Measurements from ENCODE around the gene GJD2. TPM values are rescaled to one million over a fixed set of nuclear protein-coding genes. Genes with fewer than 3 reads are reported as not detected.

The GJD2 gene
- total RNA-seq, 2 experiments from 2014 or later: not detected

DNA sequence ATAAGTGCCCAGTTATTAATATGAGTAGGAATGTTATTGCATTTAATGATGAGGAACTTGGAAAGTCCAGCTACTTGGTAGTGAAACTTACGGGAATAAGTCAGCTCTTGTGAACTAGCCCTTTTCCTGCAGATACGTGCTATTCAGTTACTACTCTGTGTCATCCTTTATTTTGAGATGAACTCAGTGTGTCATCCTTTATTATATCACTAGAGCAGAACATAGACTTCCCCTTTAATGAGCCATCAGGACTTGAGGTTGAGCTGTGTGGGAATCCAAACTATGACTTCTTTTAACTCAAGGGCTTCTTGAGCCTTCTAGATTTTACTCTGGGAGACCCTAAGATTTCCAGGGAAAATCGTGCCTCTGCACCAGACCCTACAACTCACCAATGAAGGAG, 36.9 kb upstream of the GJD2 start:
- no peak for ATAC-seq
- H3K4me3 Mint-ChIP-seq: no peak overlapping the region
- H3K27me3 Mint-ChIP-seq (ENCODE audit: low read depth): peaks cover 36% of the 10 kb centered on the region
- DNase-seq: no peak
- CTCF ChIA-PET: no interaction called here
- no peaks in the 10 kb centered on the region for H3K9me3 Mint-ChIP-seq (ENCODE audit: insufficient read depth)
- no peak overlapping the region for H3K27ac Mint-ChIP-seq
- no peaks in the 10 kb centered on the region for H3K36me3 Mint-ChIP-seq (ENCODE audit: low read depth)
- POLR2A ChIA-PET: no interaction called here
- H3K4me1 Mint-ChIP-seq (ENCODE audit: low read depth): no peaks in the 10 kb centered on the region

DNA sequence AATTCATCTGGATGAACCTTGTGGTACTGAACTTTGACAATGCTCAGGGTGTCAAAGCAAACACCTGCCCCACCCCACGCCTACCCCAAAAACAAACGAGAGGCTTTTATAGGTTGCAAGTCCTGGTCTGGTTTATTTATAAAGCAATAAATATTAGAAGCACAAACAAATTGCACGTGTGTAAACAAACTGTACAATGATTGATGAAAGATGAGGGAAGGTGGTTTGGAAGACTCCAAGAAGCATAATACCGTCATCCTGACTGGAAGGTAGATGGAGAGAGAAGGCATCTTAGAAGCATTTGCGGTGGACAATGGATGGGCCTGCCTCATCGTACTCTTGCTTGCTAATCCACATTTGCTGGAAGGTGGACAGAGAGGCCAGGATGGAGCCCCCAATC, 35.3 kb upstream of the GJD2 start:
- peaks cover 31% of the 10 kb centered on the region for H3K27me3 Mint-ChIP-seq (ENCODE audit: low read depth)
- no peak overlapping the region for H3K27ac Mint-ChIP-seq
- no peaks in the 10 kb centered on the region for H3K9me3 Mint-ChIP-seq (ENCODE audit: insufficient read depth)
- H3K4me1 Mint-ChIP-seq (ENCODE audit: low read depth): no peaks in the 10 kb centered on the region
- DNase-seq (no peak), ATAC-seq (no peak)
- no peak overlapping the region for H3K4me3 Mint-ChIP-seq
- H3K36me3 Mint-ChIP-seq (ENCODE audit: low read depth): no peaks in the 10 kb centered on the region
- ChIA-PET CTCF (no interaction called here), POLR2A (no interaction called here)

DNA sequence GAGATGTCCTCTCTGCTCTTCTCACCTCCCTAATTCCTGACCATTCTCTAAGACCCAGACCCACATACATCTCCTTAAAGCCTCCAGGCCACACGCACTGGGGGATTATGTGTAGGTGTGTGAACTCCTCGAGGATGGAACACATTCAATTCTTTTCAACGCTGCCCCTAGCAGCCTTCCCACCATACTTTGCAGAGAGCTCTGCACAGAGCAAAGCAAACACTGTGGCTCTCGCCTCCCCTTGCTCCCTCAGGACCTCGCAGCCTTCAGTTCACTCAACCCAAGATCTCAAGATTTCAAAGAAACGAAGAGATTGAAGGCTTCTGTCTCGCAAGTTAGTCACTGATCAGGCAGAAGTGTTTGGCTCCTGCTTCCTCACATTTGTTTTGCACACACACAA, 34.5 kb upstream of the GJD2 start:
- no peak overlapping the region for H3K4me3 Mint-ChIP-seq
- ATAC-seq: no peak
- no peak for DNase-seq
- no peak overlapping the region for H3K27ac Mint-ChIP-seq
- H3K4me1 Mint-ChIP-seq (ENCODE audit: low read depth): no peaks in the 10 kb centered on the region
- POLR2A ChIA-PET: no interaction called here
- no peaks in the 10 kb centered on the region for H3K36me3 Mint-ChIP-seq (ENCODE audit: low read depth)
- peaks cover 23% of the 10 kb centered on the region for H3K27me3 Mint-ChIP-seq (ENCODE audit: low read depth)
- CTCF ChIA-PET: no interaction called here
- no peaks in the 10 kb centered on the region for H3K9me3 Mint-ChIP-seq (ENCODE audit: insufficient read depth)

DNA sequence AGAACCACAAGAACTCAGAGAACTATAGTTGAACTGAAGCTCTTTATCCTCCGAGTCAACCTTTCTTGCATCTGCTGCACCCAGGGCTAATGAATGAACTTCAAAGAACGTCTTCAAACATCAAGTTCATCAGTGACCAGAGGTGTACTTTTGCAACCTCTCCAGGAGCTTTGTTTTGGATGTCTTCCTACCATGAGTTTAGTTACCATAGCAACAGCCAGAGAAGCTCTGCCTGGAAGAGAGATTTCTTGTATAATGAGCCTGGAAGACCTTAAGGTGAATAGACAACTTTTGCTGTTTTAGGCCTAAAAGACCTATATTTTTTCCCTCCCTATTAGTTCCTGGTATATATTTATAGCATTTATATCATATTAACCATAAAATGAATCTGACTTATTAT, 31.4 kb upstream of the GJD2 start:
- POLR2A ChIA-PET: no interaction called here
- H3K4me3 Mint-ChIP-seq: no peak overlapping the region
- peaks cover 15% of the 10 kb centered on the region for H3K27me3 Mint-ChIP-seq (ENCODE audit: low read depth)
- ATAC-seq (no peak), DNase-seq (no peak)
- CTCF ChIA-PET: no interaction called here
- H3K36me3 Mint-ChIP-seq (ENCODE audit: low read depth): no peaks in the 10 kb centered on the region
- no peaks in the 10 kb centered on the region for H3K9me3 Mint-ChIP-seq (ENCODE audit: insufficient read depth)
- H3K4me1 Mint-ChIP-seq (ENCODE audit: low read depth): no peaks in the 10 kb centered on the region
- no peak overlapping the region for H3K27ac Mint-ChIP-seq

DNA sequence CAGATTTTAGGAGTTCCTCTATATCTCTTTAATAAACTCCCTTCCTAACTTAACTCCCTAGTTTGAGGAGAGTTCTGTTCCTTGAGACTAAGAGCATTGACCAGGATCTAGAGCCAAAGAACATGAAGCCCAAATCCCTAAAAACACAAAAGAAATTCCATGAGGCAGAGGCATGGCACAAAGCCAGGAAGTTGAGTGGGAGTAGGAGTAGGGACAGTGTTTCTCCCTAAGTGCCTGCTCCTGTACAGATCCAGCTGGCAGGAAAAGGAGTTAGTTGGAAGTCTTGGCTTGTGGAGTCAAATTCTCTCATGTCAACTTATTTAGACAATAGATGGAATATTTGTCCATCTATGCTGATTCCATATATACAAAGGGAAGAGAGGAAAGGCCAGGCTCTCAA, 29.2 kb upstream of the GJD2 start:
- ATAC-seq (no peak), DNase-seq (no peak)
- Mint-ChIP-seq H3K9me3 (ENCODE audit: insufficient read depth) (peaks cover 7% of the 10 kb centered on the region), H3K27me3 (ENCODE audit: low read depth) (peaks cover 14% of the 10 kb centered on the region), H3K4me1 (ENCODE audit: low read depth) (no peaks in the 10 kb centered on the region), H3K27ac (no peak overlapping the region), H3K4me3 (no peak overlapping the region), H3K36me3 (ENCODE audit: low read depth) (no peaks in the 10 kb centered on the region)
- ChIA-PET CTCF (no interaction called here), POLR2A (no interaction called here)

DNA sequence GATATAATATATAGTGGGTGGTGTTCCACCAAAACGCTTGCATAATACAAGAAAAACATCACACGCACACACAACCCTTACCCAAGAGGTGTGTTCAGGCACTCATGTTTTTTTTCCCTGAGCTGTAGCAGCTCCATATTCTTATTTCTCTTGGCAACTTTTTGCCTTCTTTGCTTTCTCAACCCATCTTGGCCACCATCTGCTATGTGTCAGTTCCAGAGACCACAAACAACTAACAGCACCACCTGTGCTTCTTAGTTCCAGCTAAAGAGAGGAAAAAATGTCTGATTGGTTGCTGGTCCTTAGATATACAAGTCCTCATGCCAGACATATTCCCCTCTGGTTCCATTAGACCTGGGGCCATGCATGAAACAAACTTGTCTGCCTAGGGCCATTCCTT, 28.6 kb upstream of the GJD2 start:
- DNase-seq (no peak), ATAC-seq (no peak)
- Mint-ChIP-seq H3K36me3 (ENCODE audit: low read depth) (no peaks in the 10 kb centered on the region), H3K27me3 (ENCODE audit: low read depth) (peaks cover 14% of the 10 kb centered on the region), H3K27ac (no peak overlapping the region), H3K9me3 (ENCODE audit: insufficient read depth) (peaks cover 7% of the 10 kb centered on the region), H3K4me1 (ENCODE audit: low read depth) (no peaks in the 10 kb centered on the region), H3K4me3 (no peak overlapping the region)
- POLR2A ChIA-PET: no interaction called here
- CTCF ChIA-PET: no interaction called here

DNA sequence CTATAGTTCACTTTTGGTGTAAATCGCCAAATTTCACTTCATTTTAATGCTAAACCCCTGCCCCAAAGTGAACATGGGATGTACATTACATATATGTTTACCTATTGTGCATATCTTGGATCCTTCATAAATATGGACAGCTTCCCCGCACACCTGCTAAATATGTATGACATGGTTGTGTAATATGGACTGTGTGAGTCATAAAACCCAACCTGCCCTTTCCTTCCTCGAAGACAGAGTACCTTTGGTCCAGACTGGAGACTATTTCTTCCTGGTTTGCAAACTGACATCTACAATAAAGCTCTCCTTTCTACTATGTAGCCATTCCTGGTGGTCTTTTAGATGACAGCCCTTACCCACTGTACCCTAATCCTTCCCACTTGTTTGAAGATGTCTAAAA, 28.1 kb upstream of the GJD2 start:
- ATAC-seq (no peak), DNase-seq (no peak)
- no peaks in the 10 kb centered on the region for H3K36me3 Mint-ChIP-seq (ENCODE audit: low read depth)
- H3K4me1 Mint-ChIP-seq (ENCODE audit: low read depth): no peaks in the 10 kb centered on the region
- H3K9me3 Mint-ChIP-seq (ENCODE audit: insufficient read depth): peaks cover 7% of the 10 kb centered on the region
- ChIA-PET POLR2A (no interaction called here), CTCF (no interaction called here)
- H3K4me3 Mint-ChIP-seq: no peak overlapping the region
- H3K27ac Mint-ChIP-seq: no peak overlapping the region
- H3K27me3 Mint-ChIP-seq (ENCODE audit: low read depth): peaks cover 14% of the 10 kb centered on the region

DNA sequence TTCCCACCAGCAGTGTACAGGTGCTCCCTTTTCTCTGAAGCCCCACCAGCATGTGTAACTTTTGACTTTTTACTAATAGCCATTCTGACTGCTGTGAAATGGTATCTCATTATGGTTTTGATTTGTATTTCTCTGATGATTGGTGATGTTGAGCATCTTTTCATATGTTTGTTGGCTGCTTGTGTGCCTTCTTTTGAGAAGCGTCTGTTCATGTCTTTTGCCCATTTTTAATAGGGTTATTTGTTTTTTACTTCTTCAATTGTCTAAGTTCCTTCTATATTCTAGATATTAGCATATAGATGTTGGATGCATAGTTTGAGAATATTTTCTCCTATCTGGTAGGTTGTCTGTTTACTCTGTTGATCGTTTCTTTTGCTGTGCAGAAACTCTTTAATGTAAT, 25.9 kb upstream of the GJD2 start:
- DNase-seq: no peak
- no peak for ATAC-seq
- Mint-ChIP-seq H3K4me1 (ENCODE audit: low read depth) (no peaks in the 10 kb centered on the region), H3K9me3 (ENCODE audit: insufficient read depth) (peaks cover 7% of the 10 kb centered on the region), H3K36me3 (ENCODE audit: low read depth) (no peaks in the 10 kb centered on the region), H3K27me3 (ENCODE audit: low read depth) (peaks cover 15% of the 10 kb centered on the region), H3K27ac (no peak overlapping the region), H3K4me3 (no peak overlapping the region)
- POLR2A ChIA-PET: no interaction called here
- CTCF ChIA-PET: no interaction called here

DNA sequence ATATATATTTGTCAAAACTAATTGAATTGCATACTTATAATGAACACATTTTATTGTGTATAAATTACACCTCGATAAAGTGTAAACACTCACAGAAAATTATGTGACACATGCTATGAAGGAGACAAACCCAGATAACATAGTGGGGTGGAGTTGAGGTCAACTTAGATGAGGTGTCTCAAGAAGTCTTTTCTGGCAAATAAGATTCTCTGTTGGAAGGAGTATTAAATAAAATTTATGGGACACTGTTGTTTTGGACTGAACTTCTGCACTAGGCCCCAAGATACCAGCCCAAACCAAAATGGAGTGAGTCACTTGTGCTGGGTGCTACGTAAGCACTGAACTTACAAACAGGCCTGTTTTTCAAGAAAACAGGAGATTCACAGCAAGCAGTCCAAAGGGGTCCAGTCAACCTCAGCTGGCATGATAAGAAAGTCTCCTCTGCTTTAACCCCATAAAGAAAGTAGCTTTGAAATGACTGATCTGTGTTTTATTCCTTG, 21.9 kb upstream of the GJD2 start:
- ChIA-PET POLR2A (interaction anchor here (0.6 kb wide), 1 partner anchor 640 kb away, joined by 3 read pairs; no protein-coding TSS in a partner anchor), CTCF (no interaction called here)
- H3K4me3 Mint-ChIP-seq: no peak overlapping the region
- no peak overlapping the region for H3K27ac Mint-ChIP-seq
- H3K9me3 Mint-ChIP-seq (ENCODE audit: insufficient read depth): peaks cover 7% of the 10 kb centered on the region
- no peaks in the 10 kb centered on the region for H3K36me3 Mint-ChIP-seq (ENCODE audit: low read depth)
- ATAC-seq (no peak), DNase-seq (no peak)
- H3K27me3 Mint-ChIP-seq (ENCODE audit: low read depth): peaks cover 17% of the 10 kb centered on the region
- H3K4me1 Mint-ChIP-seq (ENCODE audit: low read depth): no peaks in the 10 kb centered on the region

DNA sequence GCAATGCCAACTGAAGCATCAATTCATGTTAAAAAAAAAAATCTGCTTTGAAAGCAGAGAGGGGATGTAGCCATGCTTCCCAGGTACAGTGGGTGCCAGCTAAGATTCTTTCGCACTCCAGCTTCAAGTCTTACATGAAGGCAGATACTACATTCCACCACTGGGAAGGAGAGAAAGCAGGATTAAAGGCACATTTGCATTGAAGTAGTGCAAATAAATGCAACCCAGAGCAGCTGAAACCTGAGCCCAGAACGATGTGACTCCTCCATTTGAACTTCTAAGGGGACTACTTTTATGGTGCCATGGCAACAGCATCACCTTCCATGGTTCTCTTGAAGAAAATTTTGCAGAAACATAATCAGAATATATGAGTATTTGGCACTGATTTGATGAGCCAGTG, 19.1 kb upstream of the GJD2 start:
- Mint-ChIP-seq H3K27me3 (ENCODE audit: low read depth) (peaks cover 7% of the 10 kb centered on the region), H3K36me3 (ENCODE audit: low read depth) (no peaks in the 10 kb centered on the region), H3K4me3 (no peak overlapping the region), H3K27ac (no peak overlapping the region), H3K4me1 (ENCODE audit: low read depth) (no peaks in the 10 kb centered on the region), H3K9me3 (ENCODE audit: insufficient read depth) (no peaks in the 10 kb centered on the region)
- CTCF ChIA-PET: interaction anchor here (0.7 kb wide), 1 partner anchor 275 kb away, joined by 3 read pairs; no protein-coding TSS in a partner anchor
- no peak for ATAC-seq
- no peak for DNase-seq
- POLR2A ChIA-PET: no interaction called here

DNA sequence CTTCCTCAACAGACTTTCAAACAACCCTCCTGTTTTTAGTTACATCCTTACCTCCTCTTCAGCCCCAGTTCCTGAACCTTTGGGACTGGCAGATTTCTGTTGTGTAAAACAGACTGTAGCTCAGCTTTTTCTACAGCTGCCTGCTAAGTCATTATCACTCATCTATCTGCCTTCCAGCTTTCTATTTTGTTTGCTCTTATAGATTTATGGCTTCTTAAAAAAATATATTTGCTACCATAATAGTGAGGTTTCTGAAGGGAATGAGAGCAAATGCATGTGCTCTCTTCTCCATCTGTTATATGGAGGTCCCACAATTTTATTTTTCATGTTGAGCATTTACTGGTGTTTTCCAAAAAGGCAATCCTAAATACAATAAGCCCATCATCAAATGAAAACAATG, 18.2 kb upstream of the GJD2 start:
- ATAC-seq: no peak
- no peak for DNase-seq
- CTCF ChIA-PET: interaction anchor here (0.7 kb wide), 1 partner anchor 274 kb away, joined by 3 read pairs; no protein-coding TSS in a partner anchor
- Mint-ChIP-seq H3K4me3 (no peak overlapping the region), H3K36me3 (ENCODE audit: low read depth) (no peaks in the 10 kb centered on the region), H3K27ac (no peak overlapping the region), H3K27me3 (ENCODE audit: low read depth) (peaks cover 7% of the 10 kb centered on the region), H3K4me1 (ENCODE audit: low read depth) (no peaks in the 10 kb centered on the region), H3K9me3 (ENCODE audit: insufficient read depth) (no peaks in the 10 kb centered on the region)
- POLR2A ChIA-PET: no interaction called here

DNA sequence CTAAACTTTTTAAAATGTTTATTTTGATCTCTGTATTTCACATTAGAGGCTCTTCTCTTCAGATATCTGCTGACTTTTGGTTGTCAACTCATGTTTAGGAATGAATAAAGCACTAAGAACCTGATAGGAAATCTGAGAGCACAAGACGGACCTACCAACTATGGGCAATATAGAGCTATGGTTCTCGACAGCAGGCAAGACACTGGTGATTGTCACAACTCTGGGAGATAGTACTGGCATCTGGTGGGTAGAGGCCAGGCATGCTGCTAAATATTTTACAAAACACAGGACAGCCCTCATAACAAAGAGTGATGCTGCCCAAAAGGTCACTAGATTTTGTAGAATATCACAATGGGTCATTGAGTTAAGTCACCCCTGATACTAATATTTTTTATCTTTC, 17.5 kb upstream of the GJD2 start:
- Mint-ChIP-seq H3K4me3 (no peak overlapping the region), H3K27me3 (ENCODE audit: low read depth) (peaks cover 7% of the 10 kb centered on the region), H3K36me3 (ENCODE audit: low read depth) (no peaks in the 10 kb centered on the region), H3K4me1 (ENCODE audit: low read depth) (no peaks in the 10 kb centered on the region), H3K9me3 (ENCODE audit: insufficient read depth) (no peaks in the 10 kb centered on the region), H3K27ac (no peak overlapping the region)
- no peak for ATAC-seq
- ChIA-PET POLR2A (no interaction called here), CTCF (no interaction called here)
- DNase-seq: no peak

DNA sequence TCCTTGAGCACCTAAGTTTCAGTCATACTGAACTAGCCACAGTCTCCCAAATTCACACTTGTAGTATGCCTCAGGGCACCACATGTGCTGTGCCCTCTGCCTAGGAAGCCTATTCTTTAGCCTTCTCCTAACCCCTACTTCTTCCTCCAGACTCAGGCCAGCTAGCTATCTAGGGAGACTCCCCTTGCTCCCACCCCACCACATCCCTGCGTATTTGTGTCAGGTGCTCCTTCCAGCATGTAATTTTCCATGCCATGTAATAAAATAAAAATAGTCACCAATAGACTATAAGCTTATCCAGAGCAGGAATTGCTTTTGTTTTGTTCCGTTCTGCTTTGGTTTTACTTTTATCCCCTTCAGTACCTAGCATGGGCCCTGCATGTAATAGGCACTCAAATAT, 14.9 kb upstream of the GJD2 start:
- ATAC-seq (no peak), DNase-seq (no peak)
- Mint-ChIP-seq H3K27me3 (ENCODE audit: low read depth) (peaks cover 3% of the 10 kb centered on the region), H3K4me1 (ENCODE audit: low read depth) (no peaks in the 10 kb centered on the region), H3K9me3 (ENCODE audit: insufficient read depth) (no peaks in the 10 kb centered on the region), H3K36me3 (ENCODE audit: low read depth) (no peaks in the 10 kb centered on the region), H3K4me3 (no peak overlapping the region), H3K27ac (no peak overlapping the region)
- ChIA-PET POLR2A (no interaction called here), CTCF (no interaction called here)
